GM23338 (cell line): ENCODE results near the gene ARHGEF3. TPM values are rescaled to one million over a fixed set of nuclear protein-coding genes. Genes with fewer than 3 reads are reported as not detected.

Experiments
- ATAC-seq: fragments of 200-7000 bp; cut with Tn5 transposase; 3 replicates; pipeline ENCODE4 v1.9.1; 2020
- DNase-seq: peaks from one replicate; pipeline ENCODE4 v3.0.0-alpha.2; 2015; ENCODE audit warnings: low spot score
- H2AFZ ChIP-seq: fragments of 200-600 bp; sonication (generic); 2 replicates; pipeline ENCODE4 v1.8.0; 2016; ENCODE audit warnings: antibody characterized with exemption, mild to moderate bottlenecking, moderate library complexity
- H3F3A ChIP-seq: fragments of 200-600 bp; sonication (generic); replicated peaks from 2 replicates; pipeline ENCODE4 v1.8.0; 2017; ENCODE audit warnings: antibody characterized with exemption, mixed run types, low read depth
- H3K27ac ChIP-seq: fragments of 200-600 bp; sonication (generic); 2 replicates; pipeline ENCODE4 v1.6.1; 2016; ENCODE audit warnings: low read depth
- H3K27me3 ChIP-seq: fragments of 200-600 bp; sonication (generic); 2 replicates; pipeline ENCODE4 v1.8.0; 2016; ENCODE audit warnings: mild to moderate bottlenecking, mixed run types, moderate library complexity; ENCODE audit not compliant: insufficient read depth
- H3K36me3 ChIP-seq: fragments of 200-600 bp; sonication (generic); 2 replicates; pipeline ENCODE4 v1.8.0; 2016; ENCODE audit warnings: mild to moderate bottlenecking; ENCODE audit not compliant: insufficient read depth
- H3K4me1 ChIP-seq: fragments of 200-600 bp; sonication (generic); 2 replicates; pipeline ENCODE4 v1.8.0; 2016; ENCODE audit warnings: mild to moderate bottlenecking, moderate library complexity; ENCODE audit not compliant: insufficient read depth
- H3K4me2 ChIP-seq: fragments of 200-600 bp; sonication (generic); 2 replicates; pipeline ENCODE4 v1.7.1; 2017; ENCODE audit warnings: mixed run types
- H3K4me3 ChIP-seq: fragments of 200-600 bp; sonication (generic); 2 replicates; pipeline ENCODE4 v1.6.1; 2016; ENCODE audit warnings: mixed run types
- H3K79me2 ChIP-seq: fragments of 200-600 bp; sonication (generic); replicated peaks from 2 replicates; pipeline ENCODE4 v1.8.0; 2017; ENCODE audit warnings: mild to moderate bottlenecking; ENCODE audit not compliant: insufficient read depth
- H3K9me2 ChIP-seq: fragments of 200-600 bp; sonication (generic); 2 replicates; pipeline ENCODE4 v1.8.0; 2017; ENCODE audit not compliant: insufficient read depth
- H4K20me1 ChIP-seq: fragments of 200-600 bp; sonication (generic); replicated peaks from 2 replicates; pipeline ENCODE4 v1.8.0; 2017; ENCODE audit warnings: mild to moderate bottlenecking; ENCODE audit not compliant: insufficient read depth
- H3K27ac Mint-ChIP-seq: 2 replicates; pipeline ENCODE4 v1.8.0; 2020; ENCODE audit warnings: inconsistent platforms, mild to moderate bottlenecking, moderate library complexity, mixed read lengths
- H3K27me3 Mint-ChIP-seq: 3 replicates; pipeline ENCODE4 v1.8.0; 2022; ENCODE audit warnings: low read depth, mild to moderate bottlenecking, moderate library complexity, mixed read lengths, inconsistent platforms; ENCODE audit not compliant: insufficient read depth, poor library complexity
- H3K36me3 Mint-ChIP-seq: 3 replicates; pipeline ENCODE4 v1.8.0; 2021; ENCODE audit warnings: low read depth, mild to moderate bottlenecking, inconsistent platforms, moderate library complexity, mixed read lengths
- H3K4me1 Mint-ChIP-seq: 3 replicates; pipeline ENCODE4 v1.8.0; 2020; ENCODE audit warnings: mild to moderate bottlenecking, inconsistent platforms, mixed read lengths
- H3K4me3 Mint-ChIP-seq: 3 replicates; pipeline ENCODE4 v1.8.0; 2021; ENCODE audit warnings: moderate library complexity, mild to moderate bottlenecking, inconsistent platforms, mixed read lengths
- H3K9me3 Mint-ChIP-seq: 3 replicates; pipeline ENCODE4 v1.8.0; 2020; ENCODE audit warnings: moderate library complexity, mild to moderate bottlenecking, inconsistent platforms, mixed read lengths
- CREB1 ChIP-seq: fragments of 250-450 bp; sonication (Bioruptor Pico); IDR thresholded peaks from 2 replicates; pipeline ENCODE4 v1.5.0; 2020; ENCODE audit warnings: low read depth, mild to moderate bottlenecking, moderate library complexity
- EZH2 ChIP-seq: fragments of 200-600 bp; sonication (generic); IDR thresholded peaks from one replicate; pipeline ENCODE4 v1.8.0; 2017; ENCODE audit warnings: antibody characterized with exemption, mild to moderate bottlenecking, low read depth; ENCODE audit not compliant: unreplicated experiment
- EZH2phosphoT487 ChIP-seq: fragments of 200-600 bp; sonication (generic); IDR thresholded peaks from one replicate; pipeline ENCODE4 v1.8.1; 2018; ENCODE audit warnings: antibody characterized with exemption; ENCODE audit not compliant: unreplicated experiment
- JUNB ChIP-seq: IDR thresholded peaks from one replicate; pipeline ENCODE4 v1.6.1; 2016; ENCODE audit warnings: antibody characterized with exemption; ENCODE audit not compliant: unreplicated experiment
- NANOG ChIP-seq: IDR thresholded peaks from 2 replicates; pipeline ENCODE4 v1.6.1; 2016; ENCODE audit warnings: antibody characterized with exemption, borderline replicate concordance
- POLR2AphosphoS5 ChIP-seq: IDR thresholded peaks from 2 replicates; pipeline ENCODE4 v1.6.1; 2016; ENCODE audit warnings: antibody characterized with exemption, low read depth
- STAT1 ChIP-seq: IDR thresholded peaks from one replicate; pipeline ENCODE4 v1.6.1; 2016; ENCODE audit warnings: antibody characterized with exemption; ENCODE audit not compliant: unreplicated experiment
- ZNF114 ChIP-seq: fragments of 250-450 bp; sonication (Bioruptor Pico); IDR thresholded peaks from 2 replicates; pipeline ENCODE4 v1.5.0; 2020; ENCODE audit warnings: mild to moderate bottlenecking, moderate library complexity
- ZNF331 ChIP-seq: fragments of 250-450 bp; sonication (Bioruptor Pico); IDR thresholded peaks from 2 replicates; pipeline ENCODE4 v1.5.0; 2020; ENCODE audit warnings: low read depth, mild to moderate bottlenecking, moderate library complexity
- polyA plus RNA-seq: library from polyadenylated mRNA; unstranded; fragments of >200 nt; fragmentation: Nextera tagmentation; extraction: Ambion mirVana; gene quantifications from 2 replicates; pipeline ENCODE4 v1.2.1, GENCODE V29; 2016
- total RNA-seq: library from RNA; depleted of rRNA; stranded (reverse); fragments of >200 nt; shearing (Covaris generic); gene quantifications from 2 replicates; pipeline ENCODE4 v1.2.3, GENCODE V29; 2014
- TF ChIP-seq, protein P1 (sequence below): IDR thresholded peaks from one replicate; pipeline ENCODE4 v1.6.1; 2018; ENCODE audit warnings: antibody characterized with exemption; ENCODE audit not compliant: unreplicated experiment
- TF ChIP-seq, protein P2 (sequence below): fragments of 250-450 bp; sonication (Bioruptor Pico); IDR thresholded peaks from 2 replicates; pipeline ENCODE4 v1.5.0; 2020; ENCODE audit warnings: mild to moderate bottlenecking, moderate library complexity
- TF ChIP-seq, protein P3 (sequence below), 2 experiments: fragments of 200-600 bp in 1 of 2; sonication (generic) in 1 of 2; conservative IDR thresholded peaks; 2 replicates each; pipeline versions ENCODE4 v1.5.1 to v1.6.1; 2016 to 2017; ENCODE audit warnings: antibody characterized with exemption in 2 of 2, low read depth in 2 of 2, mild to moderate bottlenecking in 2 of 2, moderate library complexity in 1 of 2
- TF ChIP-seq, protein P4 (sequence below): IDR thresholded peaks from 2 replicates; pipeline ENCODE4 v1.6.1; 2016; ENCODE audit warnings: antibody characterized with exemption

Gene ARHGEF3
- total and polyA plus RNA-seq, 2 experiments from 2014 or later = 5.0 to 5.1 TPM

DNA sequence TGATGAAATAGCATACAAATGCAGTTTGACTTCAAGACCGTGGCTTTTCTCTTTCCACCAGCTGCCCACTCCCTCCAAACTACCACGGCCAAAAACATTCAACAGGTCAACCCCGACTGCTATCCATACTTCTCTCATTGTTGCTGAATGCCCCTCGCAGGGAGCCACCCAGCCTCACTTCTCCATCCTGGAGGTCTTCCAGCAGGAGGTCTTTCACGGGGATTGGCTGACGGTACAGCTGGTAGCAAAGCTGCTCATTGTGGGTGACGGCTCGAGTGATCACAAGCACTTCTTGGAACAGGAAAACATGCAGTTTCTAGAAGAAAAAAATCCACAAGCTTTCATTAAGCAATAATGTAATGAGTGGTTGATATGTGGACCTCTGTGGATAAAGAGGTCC, 69.6 kb downstream of the ARHGEF3 start:
- H4K20me1 ChIP-seq = no peaks in the 10 kb centered on the region; the same call in 1 of the 2 replicates
- H3K9me2 ChIP-seq = 0 out of 2 replicates have a peak, but pooled peaks cover 4% of the 10 kb centered on the region
- H3F3A ChIP-seq = no peaks in the 10 kb centered on the region
- H3K79me2 ChIP-seq = no peaks in the 10 kb centered on the region
- TF ChIP-seq JUNB (no peak), POLR2AphosphoS5 (no peak), NANOG (no peak), ZNF331 (CRISPR knock-in tag) (no peak), EZH2 (no peak), EZH2phosphoT487 (no peak), CREB1 (no peak), ZNF114 (CRISPR knock-in tag) (no peak), STAT1 (no peak)
- TF ChIP-seq, protein P1, sequence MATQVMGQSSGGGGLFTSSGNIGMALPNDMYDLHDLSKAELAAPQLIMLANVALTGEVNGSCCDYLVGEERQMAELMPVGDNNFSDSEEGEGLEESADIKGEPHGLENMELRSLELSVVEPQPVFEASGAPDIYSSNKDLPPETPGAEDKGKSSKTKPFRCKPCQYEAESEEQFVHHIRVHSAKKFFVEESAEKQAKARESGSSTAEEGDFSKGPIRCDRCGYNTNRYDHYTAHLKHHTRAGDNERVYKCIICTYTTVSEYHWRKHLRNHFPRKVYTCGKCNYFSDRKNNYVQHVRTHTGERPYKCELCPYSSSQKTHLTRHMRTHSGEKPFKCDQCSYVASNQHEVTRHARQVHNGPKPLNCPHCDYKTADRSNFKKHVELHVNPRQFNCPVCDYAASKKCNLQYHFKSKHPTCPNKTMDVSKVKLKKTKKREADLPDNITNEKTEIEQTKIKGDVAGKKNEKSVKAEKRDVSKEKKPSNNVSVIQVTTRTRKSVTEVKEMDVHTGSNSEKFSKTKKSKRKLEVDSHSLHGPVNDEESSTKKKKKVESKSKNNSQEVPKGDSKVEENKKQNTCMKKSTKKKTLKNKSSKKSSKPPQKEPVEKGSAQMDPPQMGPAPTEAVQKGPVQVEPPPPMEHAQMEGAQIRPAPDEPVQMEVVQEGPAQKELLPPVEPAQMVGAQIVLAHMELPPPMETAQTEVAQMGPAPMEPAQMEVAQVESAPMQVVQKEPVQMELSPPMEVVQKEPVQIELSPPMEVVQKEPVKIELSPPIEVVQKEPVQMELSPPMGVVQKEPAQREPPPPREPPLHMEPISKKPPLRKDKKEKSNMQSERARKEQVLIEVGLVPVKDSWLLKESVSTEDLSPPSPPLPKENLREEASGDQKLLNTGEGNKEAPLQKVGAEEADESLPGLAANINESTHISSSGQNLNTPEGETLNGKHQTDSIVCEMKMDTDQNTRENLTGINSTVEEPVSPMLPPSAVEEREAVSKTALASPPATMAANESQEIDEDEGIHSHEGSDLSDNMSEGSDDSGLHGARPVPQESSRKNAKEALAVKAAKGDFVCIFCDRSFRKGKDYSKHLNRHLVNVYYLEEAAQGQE = no peak
- TF ChIP-seq, protein P2, sequence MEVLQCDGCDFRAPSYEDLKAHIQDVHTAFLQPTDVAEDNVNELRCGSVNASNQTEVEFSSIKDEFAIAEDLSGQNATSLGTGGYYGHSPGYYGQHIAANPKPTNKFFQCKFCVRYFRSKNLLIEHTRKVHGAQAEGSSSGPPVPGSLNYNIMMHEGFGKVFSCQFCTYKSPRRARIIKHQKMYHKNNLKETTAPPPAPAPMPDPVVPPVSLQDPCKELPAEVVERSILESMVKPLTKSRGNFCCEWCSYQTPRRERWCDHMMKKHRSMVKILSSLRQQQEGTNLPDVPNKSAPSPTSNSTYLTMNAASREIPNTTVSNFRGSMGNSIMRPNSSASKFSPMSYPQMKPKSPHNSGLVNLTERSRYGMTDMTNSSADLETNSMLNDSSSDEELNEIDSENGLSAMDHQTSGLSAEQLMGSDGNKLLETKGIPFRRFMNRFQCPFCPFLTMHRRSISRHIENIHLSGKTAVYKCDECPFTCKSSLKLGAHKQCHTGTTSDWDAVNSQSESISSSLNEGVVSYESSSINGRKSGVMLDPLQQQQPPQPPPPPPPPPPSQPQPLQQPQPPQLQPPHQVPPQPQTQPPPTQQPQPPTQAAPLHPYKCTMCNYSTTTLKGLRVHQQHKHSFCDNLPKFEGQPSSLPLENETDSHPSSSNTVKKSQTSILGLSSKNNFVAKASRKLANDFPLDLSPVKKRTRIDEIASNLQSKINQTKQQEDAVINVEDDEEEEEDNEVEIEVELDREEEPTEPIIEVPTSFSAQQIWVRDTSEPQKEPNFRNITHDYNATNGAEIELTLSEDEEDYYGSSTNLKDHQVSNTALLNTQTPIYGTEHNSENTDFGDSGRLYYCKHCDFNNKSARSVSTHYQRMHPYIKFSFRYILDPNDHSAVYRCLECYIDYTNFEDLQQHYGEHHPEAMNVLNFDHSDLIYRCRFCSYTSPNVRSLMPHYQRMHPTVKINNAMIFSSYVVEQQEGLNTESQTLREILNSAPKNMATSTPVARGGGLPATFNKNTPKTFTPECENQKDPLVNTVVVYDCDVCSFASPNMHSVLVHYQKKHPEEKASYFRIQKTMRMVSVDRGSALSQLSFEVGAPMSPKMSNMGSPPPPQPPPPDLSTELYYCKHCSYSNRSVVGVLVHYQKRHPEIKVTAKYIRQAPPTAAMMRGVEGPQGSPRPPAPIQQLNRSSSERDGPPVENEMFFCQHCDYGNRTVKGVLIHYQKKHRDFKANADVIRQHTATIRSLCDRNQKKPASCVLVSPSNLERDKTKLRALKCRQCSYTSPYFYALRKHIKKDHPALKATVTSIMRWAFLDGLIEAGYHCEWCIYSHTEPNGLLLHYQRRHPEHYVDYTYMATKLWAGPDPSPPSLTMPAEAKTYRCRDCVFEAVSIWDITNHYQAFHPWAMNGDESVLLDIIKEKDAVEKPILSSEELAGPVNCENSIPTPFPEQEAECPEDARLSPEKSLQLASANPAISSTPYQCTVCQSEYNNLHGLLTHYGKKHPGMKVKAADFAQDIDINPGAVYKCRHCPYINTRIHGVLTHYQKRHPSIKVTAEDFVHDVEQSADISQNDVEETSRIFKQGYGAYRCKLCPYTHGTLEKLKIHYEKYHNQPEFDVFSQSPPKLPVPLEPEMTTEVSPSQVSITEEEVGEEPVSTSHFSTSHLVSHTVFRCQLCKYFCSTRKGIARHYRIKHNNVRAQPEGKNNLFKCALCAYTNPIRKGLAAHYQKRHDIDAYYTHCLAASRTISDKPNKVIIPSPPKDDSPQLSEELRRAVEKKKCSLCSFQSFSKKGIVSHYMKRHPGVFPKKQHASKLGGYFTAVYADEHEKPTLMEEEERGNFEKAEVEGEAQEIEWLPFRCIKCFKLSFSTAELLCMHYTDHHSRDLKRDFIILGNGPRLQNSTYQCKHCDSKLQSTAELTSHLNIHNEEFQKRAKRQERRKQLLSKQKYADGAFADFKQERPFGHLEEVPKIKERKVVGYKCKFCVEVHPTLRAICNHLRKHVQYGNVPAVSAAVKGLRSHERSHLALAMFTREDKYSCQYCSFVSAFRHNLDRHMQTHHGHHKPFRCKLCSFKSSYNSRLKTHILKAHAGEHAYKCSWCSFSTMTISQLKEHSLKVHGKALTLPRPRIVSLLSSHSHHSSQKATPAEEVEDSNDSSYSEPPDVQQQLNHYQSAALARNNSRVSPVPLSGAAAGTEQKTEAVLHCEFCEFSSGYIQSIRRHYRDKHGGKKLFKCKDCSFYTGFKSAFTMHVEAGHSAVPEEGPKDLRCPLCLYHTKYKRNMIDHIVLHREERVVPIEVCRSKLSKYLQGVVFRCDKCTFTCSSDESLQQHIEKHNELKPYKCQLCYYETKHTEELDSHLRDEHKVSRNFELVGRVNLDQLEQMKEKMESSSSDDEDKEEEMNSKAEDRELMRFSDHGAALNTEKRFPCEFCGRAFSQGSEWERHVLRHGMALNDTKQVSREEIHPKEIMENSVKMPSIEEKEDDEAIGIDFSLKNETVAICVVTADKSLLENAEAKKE (CRISPR knock-in tag) = no peak
- TF ChIP-seq, protein P3, sequence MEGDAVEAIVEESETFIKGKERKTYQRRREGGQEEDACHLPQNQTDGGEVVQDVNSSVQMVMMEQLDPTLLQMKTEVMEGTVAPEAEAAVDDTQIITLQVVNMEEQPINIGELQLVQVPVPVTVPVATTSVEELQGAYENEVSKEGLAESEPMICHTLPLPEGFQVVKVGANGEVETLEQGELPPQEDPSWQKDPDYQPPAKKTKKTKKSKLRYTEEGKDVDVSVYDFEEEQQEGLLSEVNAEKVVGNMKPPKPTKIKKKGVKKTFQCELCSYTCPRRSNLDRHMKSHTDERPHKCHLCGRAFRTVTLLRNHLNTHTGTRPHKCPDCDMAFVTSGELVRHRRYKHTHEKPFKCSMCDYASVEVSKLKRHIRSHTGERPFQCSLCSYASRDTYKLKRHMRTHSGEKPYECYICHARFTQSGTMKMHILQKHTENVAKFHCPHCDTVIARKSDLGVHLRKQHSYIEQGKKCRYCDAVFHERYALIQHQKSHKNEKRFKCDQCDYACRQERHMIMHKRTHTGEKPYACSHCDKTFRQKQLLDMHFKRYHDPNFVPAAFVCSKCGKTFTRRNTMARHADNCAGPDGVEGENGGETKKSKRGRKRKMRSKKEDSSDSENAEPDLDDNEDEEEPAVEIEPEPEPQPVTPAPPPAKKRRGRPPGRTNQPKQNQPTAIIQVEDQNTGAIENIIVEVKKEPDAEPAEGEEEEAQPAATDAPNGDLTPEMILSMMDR (conservative IDR thresholded peaks at IDR 0.05; ENCODE audit: low read depth in 2 of 2) = no peak
- TF ChIP-seq, protein P4, sequence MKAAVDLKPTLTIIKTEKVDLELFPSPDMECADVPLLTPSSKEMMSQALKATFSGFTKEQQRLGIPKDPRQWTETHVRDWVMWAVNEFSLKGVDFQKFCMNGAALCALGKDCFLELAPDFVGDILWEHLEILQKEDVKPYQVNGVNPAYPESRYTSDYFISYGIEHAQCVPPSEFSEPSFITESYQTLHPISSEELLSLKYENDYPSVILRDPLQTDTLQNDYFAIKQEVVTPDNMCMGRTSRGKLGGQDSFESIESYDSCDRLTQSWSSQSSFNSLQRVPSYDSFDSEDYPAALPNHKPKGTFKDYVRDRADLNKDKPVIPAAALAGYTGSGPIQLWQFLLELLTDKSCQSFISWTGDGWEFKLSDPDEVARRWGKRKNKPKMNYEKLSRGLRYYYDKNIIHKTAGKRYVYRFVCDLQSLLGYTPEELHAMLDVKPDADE = no peak
- Mint-ChIP-seq H3K27ac (no peak overlapping the region; the same call in 1 of the 2 replicates), H3K9me3 (no peaks in the 10 kb centered on the region), H3K27me3 (peaks cover 1% of the 10 kb centered on the region), H3K4me1 (peaks cover 9% of the 10 kb centered on the region), H3K4me3 (no peak overlapping the region), H3K36me3 (0 out of 3 replicates have a peak, but pooled peaks cover 4% of the 10 kb centered on the region)
- peak overlapping the region; percentile 49 for H3K4me2 ChIP-seq
- ATAC-seq (no peak), DNase-seq (no peak)
- no peak overlapping the region for H3K27ac ChIP-seq
- no peak overlapping the region for H2AFZ ChIP-seq
- no peaks in the 10 kb centered on the region for H3K36me3 ChIP-seq
- peaks cover 15% of the 10 kb centered on the region for H3K4me1 ChIP-seq
- H3K4me3 ChIP-seq = no peak overlapping the region
- H3K27me3 ChIP-seq = no peaks in the 10 kb centered on the region
